ENCODE measurements around the gene TLR2. TPM values are rescaled to one million over a fixed set of nuclear protein-coding genes. Genes with fewer than 3 reads are reported as not detected.

The TLR2 gene
- total RNA-seq, 1 donor from 2014 or later: 0.28 TPM

- Mint-ChIP-seq H3K4me1 (peaks cover 9% of the 10 kb centered on the region), H3K36me3 (ENCODE audit: low read depth) (no peaks in the 10 kb centered on the region), H3K27ac (ENCODE audit: unreplicated experiment) (no peak overlapping the region), H3K27me3 (ENCODE audit: low read depth) (no peaks in the 10 kb centered on the region), H3K9me3 (no peaks in the 10 kb centered on the region), H3K4me3 (no peak overlapping the region)
- TF ChIP-seq CTCF (conservative IDR thresholded peaks at IDR 0.05): no peak
- DNase-seq (ENCODE audit: low read depth, low spot score): no peak
Observed at GRCh38 chr4:153652051-153652784, 31.9 kb upstream of the TLR2 start.

- Mint-ChIP-seq H3K27ac (ENCODE audit: unreplicated experiment) (no peak overlapping the region), H3K9me3 (no peaks in the 10 kb centered on the region), H3K4me1 (peaks cover 6% of the 10 kb centered on the region), H3K36me3 (ENCODE audit: low read depth) (no peaks in the 10 kb centered on the region), H3K4me3 (no peak overlapping the region), H3K27me3 (ENCODE audit: low read depth) (no peaks in the 10 kb centered on the region)
- TF ChIP-seq CTCF (conservative IDR thresholded peaks at IDR 0.05): no peak
- no peak for DNase-seq (ENCODE audit: low read depth, low spot score)
Observed at GRCh38 chr4:153655002-153655541, 29.0 kb upstream of the TLR2 start.

- Mint-ChIP-seq H3K27me3 (ENCODE audit: low read depth) (no peaks in the 10 kb centered on the region), H3K27ac (ENCODE audit: unreplicated experiment) (no peak overlapping the region), H3K4me3 (no peak overlapping the region), H3K36me3 (ENCODE audit: low read depth) (no peaks in the 10 kb centered on the region), H3K4me1 (peaks cover 6% of the 10 kb centered on the region), H3K9me3 (no peaks in the 10 kb centered on the region)
- no peak for DNase-seq (ENCODE audit: low read depth, low spot score)
- no peak for TF ChIP-seq CTCF (conservative IDR thresholded peaks at IDR 0.05)
Observed at GRCh38 chr4:153655928-153656327, 28.2 kb upstream of the TLR2 start.

GRCh38 chr4:153661215-153661822 lies 22.8 kb upstream of the TLR2 start:
- Mint-ChIP-seq H3K4me1 (no peaks in the 10 kb centered on the region), H3K27ac (ENCODE audit: unreplicated experiment) (no peak overlapping the region), H3K4me3 (no peak overlapping the region), H3K36me3 (ENCODE audit: low read depth) (peaks cover 10% of the 10 kb centered on the region), H3K9me3 (peaks cover 19% of the 10 kb centered on the region), H3K27me3 (ENCODE audit: low read depth) (no peaks in the 10 kb centered on the region)
- TF ChIP-seq CTCF (conservative IDR thresholded peaks at IDR 0.05): no peak
- DNase-seq (ENCODE audit: low read depth, low spot score): no peak

GRCh38 chr4:153661908-153662307 lies 22.2 kb upstream of the TLR2 start:
- Mint-ChIP-seq H3K27me3 (ENCODE audit: low read depth) (no peaks in the 10 kb centered on the region), H3K36me3 (ENCODE audit: low read depth) (peaks cover 10% of the 10 kb centered on the region), H3K9me3 (peaks cover 20% of the 10 kb centered on the region), H3K4me3 (no peak overlapping the region), H3K4me1 (no peaks in the 10 kb centered on the region), H3K27ac (ENCODE audit: unreplicated experiment) (no peak overlapping the region)
- no peak for TF ChIP-seq CTCF (conservative IDR thresholded peaks at IDR 0.05)
- no peak for DNase-seq (ENCODE audit: low read depth, low spot score)

Data from neural crest cell (in vitro differentiated cells).